ENCODE results near the gene GULP1.

Gene GULP1

DNA sequence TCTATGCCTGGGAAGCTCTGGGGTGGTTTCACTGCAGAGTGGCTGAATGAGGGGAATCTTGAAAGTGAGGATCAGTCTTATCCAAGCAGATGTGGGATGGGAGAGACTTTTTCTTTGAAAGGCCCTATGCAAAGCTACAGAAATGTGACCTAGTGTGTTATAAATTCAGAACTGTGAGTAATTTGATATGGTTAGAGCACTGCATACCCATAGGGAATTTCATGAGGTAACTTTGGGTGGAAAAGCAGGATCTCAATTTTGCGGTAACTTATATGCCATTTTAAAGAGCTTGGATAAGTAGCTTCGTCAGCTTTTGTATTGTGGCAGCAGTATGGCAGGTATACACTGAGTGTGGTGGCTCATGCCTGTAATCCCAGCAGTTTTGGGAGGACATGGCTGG is 40.9 kb downstream of the GULP1 start:
- TF ChIP-seq, protein P1, sequence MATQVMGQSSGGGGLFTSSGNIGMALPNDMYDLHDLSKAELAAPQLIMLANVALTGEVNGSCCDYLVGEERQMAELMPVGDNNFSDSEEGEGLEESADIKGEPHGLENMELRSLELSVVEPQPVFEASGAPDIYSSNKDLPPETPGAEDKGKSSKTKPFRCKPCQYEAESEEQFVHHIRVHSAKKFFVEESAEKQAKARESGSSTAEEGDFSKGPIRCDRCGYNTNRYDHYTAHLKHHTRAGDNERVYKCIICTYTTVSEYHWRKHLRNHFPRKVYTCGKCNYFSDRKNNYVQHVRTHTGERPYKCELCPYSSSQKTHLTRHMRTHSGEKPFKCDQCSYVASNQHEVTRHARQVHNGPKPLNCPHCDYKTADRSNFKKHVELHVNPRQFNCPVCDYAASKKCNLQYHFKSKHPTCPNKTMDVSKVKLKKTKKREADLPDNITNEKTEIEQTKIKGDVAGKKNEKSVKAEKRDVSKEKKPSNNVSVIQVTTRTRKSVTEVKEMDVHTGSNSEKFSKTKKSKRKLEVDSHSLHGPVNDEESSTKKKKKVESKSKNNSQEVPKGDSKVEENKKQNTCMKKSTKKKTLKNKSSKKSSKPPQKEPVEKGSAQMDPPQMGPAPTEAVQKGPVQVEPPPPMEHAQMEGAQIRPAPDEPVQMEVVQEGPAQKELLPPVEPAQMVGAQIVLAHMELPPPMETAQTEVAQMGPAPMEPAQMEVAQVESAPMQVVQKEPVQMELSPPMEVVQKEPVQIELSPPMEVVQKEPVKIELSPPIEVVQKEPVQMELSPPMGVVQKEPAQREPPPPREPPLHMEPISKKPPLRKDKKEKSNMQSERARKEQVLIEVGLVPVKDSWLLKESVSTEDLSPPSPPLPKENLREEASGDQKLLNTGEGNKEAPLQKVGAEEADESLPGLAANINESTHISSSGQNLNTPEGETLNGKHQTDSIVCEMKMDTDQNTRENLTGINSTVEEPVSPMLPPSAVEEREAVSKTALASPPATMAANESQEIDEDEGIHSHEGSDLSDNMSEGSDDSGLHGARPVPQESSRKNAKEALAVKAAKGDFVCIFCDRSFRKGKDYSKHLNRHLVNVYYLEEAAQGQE (IDR thresholded peaks at IDR 0.05; ENCODE audit: insufficient read depth in 1 of 2, low read depth in 2 of 2, low read length in 2 of 2): no peak
- TF ChIP-seq TAF1 (IDR thresholded peaks at IDR 0.05; ENCODE audit: borderline replicate concordance, insufficient read depth, low read length): no peak
- no peak for TF ChIP-seq POLR2AphosphoS5 (IDR thresholded peaks at IDR 0.05; ENCODE audit: low read depth, low read length)
- TF ChIP-seq SIN3A (IDR thresholded peaks at IDR 0.05; ENCODE audit: borderline replicate concordance, insufficient read depth, low read length): no peak
- no peak for TF ChIP-seq FOXP2 (optimal IDR thresholded peaks at IDR 0.05; ENCODE audit: borderline replicate concordance, extremely low read depth, extremely low read length, insufficient read depth)

DNA sequence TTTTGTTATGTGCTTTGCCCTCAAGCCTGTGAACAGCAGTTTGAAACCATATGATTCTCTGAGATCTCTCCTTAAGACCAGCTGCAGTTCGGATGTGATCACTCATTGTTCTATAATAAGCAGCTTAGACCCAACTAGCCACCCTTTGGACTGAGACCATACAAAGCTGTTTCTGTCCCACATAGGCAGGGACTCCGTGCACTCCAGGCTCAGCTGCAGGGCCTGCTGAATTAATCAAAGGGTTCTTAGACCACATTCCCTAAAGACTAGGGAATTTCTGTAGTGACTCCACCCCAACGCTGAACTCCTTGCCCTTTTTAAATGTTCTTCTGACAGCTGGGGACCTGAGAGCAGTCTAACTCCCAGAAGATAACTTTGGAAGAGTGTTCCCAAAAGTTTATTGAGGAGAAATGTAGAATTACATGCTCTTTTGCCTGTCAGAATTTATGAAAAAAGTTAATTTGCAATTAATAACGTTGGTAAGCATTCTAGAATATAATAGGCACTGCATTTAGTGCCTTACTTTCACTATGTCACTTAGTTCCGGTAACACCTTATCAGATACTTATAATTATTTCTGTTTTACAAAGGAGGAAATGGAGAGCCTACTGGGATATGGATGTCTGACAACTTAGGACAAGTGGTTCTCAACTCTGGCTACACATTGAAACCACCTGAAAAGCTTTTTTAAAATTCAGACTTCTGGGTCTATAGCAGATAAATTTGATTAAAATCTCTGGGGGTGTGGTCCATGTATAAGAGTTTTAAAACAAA is 42.3 kb downstream of the GULP1 start:
- TF ChIP-seq TAF1 (IDR thresholded peaks at IDR 0.05; ENCODE audit: borderline replicate concordance, insufficient read depth, low read length): no peak
- TF ChIP-seq, protein P1 (IDR thresholded peaks at IDR 0.05; ENCODE audit: insufficient read depth in 1 of 2, low read depth in 2 of 2, low read length in 2 of 2): no peak
- TF ChIP-seq POLR2AphosphoS5 (IDR thresholded peaks at IDR 0.05; ENCODE audit: low read depth, low read length): no peak
- TF ChIP-seq SIN3A (IDR thresholded peaks at IDR 0.05; ENCODE audit: borderline replicate concordance, insufficient read depth, low read length): no peak
- no peak for TF ChIP-seq FOXP2 (optimal IDR thresholded peaks at IDR 0.05; ENCODE audit: borderline replicate concordance, extremely low read depth, extremely low read length, insufficient read depth)

DNA sequence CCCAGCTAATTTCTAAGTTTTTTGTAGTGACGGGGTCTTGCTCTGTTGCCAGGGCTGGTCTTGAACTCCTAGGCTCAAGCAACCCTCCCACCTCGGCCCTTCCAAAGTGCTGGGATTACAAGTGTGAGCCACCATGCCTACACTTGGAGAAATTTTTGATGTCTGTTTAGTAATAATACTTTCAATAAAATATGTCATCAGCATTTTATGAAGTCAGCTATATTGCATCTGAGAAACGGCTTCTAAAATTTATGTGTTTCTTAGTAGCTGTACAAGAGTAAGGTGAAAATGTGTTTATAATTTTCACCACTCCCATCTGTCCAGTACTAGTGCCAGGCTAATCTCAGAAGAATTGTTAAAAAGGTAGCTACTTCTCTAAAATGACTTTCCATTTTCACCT is 46.8 kb downstream of the GULP1 start:
- TF ChIP-seq SIN3A (IDR thresholded peaks at IDR 0.05; ENCODE audit: borderline replicate concordance, insufficient read depth, low read length): no peak
- no peak for TF ChIP-seq POLR2AphosphoS5 (IDR thresholded peaks at IDR 0.05; ENCODE audit: low read depth, low read length)
- TF ChIP-seq FOXP2 (optimal IDR thresholded peaks at IDR 0.05; ENCODE audit: borderline replicate concordance, extremely low read depth, extremely low read length, insufficient read depth): no peak
- TF ChIP-seq, protein P1 (IDR thresholded peaks at IDR 0.05; ENCODE audit: insufficient read depth in 1 of 2, low read depth in 2 of 2, low read length in 2 of 2): no peak
- TF ChIP-seq TAF1 (IDR thresholded peaks at IDR 0.05; ENCODE audit: borderline replicate concordance, insufficient read depth, low read length): no peak

DNA sequence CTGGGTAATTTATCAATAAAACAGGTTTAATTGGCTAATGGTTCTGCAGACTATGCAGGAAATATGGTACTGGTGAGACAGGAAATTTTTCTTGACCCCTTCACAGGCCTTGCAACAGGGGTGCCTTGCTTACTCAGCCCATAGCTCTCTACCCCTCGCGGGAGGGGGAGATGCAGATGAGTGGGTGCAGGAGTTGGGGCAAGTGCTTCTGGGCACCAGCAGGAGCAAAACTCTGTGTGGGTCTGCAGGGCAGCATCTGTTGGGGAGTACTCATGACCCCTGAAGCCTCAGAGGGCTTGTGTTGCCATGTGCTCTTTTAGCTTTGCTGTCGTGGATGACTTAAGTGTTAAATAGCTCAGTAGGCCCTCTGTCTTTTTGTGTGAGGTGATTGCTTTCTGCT is 48.6 kb downstream of the GULP1 start:
- TF ChIP-seq SIN3A (IDR thresholded peaks at IDR 0.05; ENCODE audit: borderline replicate concordance, insufficient read depth, low read length) (no peak), POLR2AphosphoS5 (IDR thresholded peaks at IDR 0.05; ENCODE audit: low read depth, low read length) (no peak), FOXP2 (optimal IDR thresholded peaks at IDR 0.05; ENCODE audit: borderline replicate concordance, extremely low read depth, extremely low read length, insufficient read depth) (no peak)

DNA sequence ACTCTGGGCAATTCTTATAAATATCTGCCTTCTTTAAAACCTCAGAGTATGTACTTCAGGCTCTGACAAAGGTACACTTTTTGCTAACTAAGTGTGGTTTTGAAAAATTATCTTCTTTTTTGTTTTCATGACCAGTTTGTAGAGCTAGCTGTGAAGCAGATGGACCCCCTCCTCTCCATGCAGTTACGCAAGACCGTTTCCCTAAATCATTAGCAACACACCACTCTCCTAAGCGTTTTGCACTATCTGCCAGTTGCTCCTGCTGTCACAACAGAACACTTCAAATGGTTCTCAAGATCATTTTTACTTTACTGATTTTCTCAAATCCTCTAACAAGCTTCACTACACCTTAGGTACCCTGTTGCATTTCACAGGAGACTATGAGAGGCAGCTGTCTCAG is 53.3 kb downstream of the GULP1 start:
- TF ChIP-seq FOXP2 (optimal IDR thresholded peaks at IDR 0.05; ENCODE audit: borderline replicate concordance, extremely low read depth, extremely low read length, insufficient read depth): no peak
- TF ChIP-seq TAF1 (IDR thresholded peaks at IDR 0.05; ENCODE audit: borderline replicate concordance, insufficient read depth, low read length): no peak
- TF ChIP-seq POLR2AphosphoS5 (IDR thresholded peaks at IDR 0.05; ENCODE audit: low read depth, low read length): no peak
- TF ChIP-seq, protein P1 (IDR thresholded peaks at IDR 0.05; ENCODE audit: insufficient read depth in 1 of 2, low read depth in 2 of 2, low read length in 2 of 2): no peak
- no peak for TF ChIP-seq SIN3A (IDR thresholded peaks at IDR 0.05; ENCODE audit: borderline replicate concordance, insufficient read depth, low read length)
